Measurements from ENCODE around the gene DPP4. TPM values are rescaled to one million over a fixed set of nuclear protein-coding genes. Genes with fewer than 3 reads are reported as not detected.
A peak's percentile ranks its signal among the peaks of the same experiment; 100 is the strongest.

Gene DPP4
- total and polyA plus RNA-seq, 8 donors, result 0.15 to 30.1 (median 2.4) TPM

DNA sequence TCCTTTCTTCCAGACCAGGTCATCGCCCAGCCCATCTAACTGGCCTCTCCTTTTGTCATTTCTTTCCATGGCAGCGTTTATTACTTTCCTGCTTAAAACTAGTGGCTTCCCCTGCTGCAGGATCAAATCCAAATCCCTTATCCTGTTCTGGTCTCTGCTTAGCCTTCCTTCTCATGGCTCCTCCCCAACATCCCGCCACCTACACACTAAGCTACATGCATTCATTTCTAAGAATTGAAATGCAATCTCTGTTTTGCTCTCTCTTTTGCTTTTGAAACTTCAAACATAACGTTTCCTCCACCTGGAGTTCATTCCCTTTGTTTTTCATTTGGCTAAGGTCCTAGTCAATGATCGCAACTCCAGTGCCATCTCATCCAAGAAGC is 18.0 kb upstream of the DPP4 start:
- 66 to 72% (median 69%) methylated on average over 5 of the region's 5 CpGs for WGBS, 5 donors
- no peak overlapping the region for H3K27ac ChIP-seq

DNA sequence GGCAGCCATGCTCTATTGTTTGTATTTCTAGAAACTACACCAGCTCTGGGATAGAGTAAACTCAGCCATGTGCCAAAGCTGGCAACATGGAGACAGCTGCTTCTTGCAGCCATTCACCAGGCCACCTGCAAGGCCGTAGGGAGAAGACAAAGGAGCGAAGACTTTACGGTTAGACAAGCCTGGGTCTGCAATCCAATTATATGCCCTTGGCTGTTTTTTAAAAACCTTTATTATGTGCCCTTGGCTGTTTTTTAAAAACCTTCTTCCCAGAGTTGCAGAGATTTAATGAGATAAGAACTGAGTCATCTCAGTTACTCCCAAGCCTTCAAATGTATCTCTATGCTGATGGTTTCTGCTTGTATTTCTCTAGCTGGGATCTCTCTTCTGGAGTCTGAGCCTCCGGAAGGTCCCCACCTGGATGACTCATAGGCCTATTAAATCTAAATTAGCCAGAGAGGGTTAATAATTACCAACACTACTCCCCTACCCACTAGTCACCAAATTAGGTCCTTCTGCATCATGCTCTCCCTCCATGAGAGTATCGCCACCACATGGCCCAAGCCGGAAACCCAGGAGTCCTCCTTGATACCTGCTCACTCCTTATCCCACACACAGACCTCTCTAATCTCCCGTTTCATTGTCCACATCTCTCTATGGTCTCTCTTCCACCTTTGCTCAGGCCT is 17.5 kb upstream of the DPP4 start:
- TF ChIP-seq POLR2A (IDR thresholded peaks at IDR 0.05) (no peak), EP300 (IDR thresholded peaks at IDR 0.05) (no peak), POLR2AphosphoS5 (IDR thresholded peaks at IDR 0.05) (no peak)
- TF ChIP-seq, protein P1, sequence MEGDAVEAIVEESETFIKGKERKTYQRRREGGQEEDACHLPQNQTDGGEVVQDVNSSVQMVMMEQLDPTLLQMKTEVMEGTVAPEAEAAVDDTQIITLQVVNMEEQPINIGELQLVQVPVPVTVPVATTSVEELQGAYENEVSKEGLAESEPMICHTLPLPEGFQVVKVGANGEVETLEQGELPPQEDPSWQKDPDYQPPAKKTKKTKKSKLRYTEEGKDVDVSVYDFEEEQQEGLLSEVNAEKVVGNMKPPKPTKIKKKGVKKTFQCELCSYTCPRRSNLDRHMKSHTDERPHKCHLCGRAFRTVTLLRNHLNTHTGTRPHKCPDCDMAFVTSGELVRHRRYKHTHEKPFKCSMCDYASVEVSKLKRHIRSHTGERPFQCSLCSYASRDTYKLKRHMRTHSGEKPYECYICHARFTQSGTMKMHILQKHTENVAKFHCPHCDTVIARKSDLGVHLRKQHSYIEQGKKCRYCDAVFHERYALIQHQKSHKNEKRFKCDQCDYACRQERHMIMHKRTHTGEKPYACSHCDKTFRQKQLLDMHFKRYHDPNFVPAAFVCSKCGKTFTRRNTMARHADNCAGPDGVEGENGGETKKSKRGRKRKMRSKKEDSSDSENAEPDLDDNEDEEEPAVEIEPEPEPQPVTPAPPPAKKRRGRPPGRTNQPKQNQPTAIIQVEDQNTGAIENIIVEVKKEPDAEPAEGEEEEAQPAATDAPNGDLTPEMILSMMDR (IDR thresholded peaks at IDR 0.05), result no peak
- Histone ChIP-seq H3K4me1 (peaks cover 0 to 19% (median 0%) of the 10 kb centered on the region in 4 donors), H3K4me3 (no peak overlapping the region), H3K9me3 (no peaks in the 10 kb centered on the region), H3K36me3 (no peaks in the 10 kb centered on the region), H3K27me3 (no peaks in the 10 kb centered on the region), H3K27ac (no peak overlapping the region)
- intact Hi-C loops (cut with DNase I; ENCODE audit: low total_unique reads), result no loop called here
- peak in 1 of 2 donors; percentile 47 for DNase-seq
- 64 to 82% (median 77%) methylated on average over 7 of the region's 7 CpGs for WGBS, 5 donors

More for the DNA sequence above, 18.0 kb upstream of the DPP4 start:
- Histone ChIP-seq H3K36me3 (no peaks in the 10 kb centered on the region), H3K4me3 (no peak overlapping the region), H3K4me1 (peaks cover 0 to 19% (median 0%) of the 10 kb centered on the region in 4 donors), H3K9me3 (no peaks in the 10 kb centered on the region), H3K27me3 (no peaks in the 10 kb centered on the region)
- TF ChIP-seq, protein P1 (IDR thresholded peaks at IDR 0.05), result no peak
- TF ChIP-seq EP300 (IDR thresholded peaks at IDR 0.05) (no peak), POLR2AphosphoS5 (IDR thresholded peaks at IDR 0.05) (no peak), POLR2A (IDR thresholded peaks at IDR 0.05) (no peak)
- no peak for DNase-seq
- intact Hi-C loops (cut with DNase I; ENCODE audit: low total_unique reads), result no loop called here

DNA sequence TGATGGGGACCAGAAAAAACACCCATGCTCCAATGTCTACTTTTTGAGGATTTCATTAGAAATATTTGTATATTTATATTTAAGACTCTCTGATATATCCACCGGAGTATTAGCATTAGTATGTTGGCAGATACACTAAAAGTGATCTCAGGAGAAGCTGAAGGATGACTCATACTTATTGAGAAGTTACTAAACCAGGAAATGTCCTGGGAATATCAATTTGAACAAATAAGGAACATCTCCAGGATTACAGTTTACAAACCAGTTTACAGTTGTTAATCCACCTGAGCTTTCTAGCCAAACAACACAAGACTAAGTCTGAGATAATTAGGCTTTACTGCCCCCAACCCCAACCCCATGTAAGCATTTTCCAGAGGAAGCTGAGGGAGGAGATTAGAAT is 16.1 kb upstream of the DPP4 start:
- DNase-seq, result no peak
- Histone ChIP-seq H3K4me1 (peaks cover 0 to 19% (median 0%) of the 10 kb centered on the region in 4 donors), H3K27ac (no peak overlapping the region), H3K36me3 (no peaks in the 10 kb centered on the region), H3K9me3 (no peaks in the 10 kb centered on the region), H3K4me3 (no peak overlapping the region), H3K27me3 (no peaks in the 10 kb centered on the region)
- TF ChIP-seq POLR2AphosphoS5 (IDR thresholded peaks at IDR 0.05) (no peak), POLR2A (IDR thresholded peaks at IDR 0.05) (no peak), EP300 (IDR thresholded peaks at IDR 0.05) (no peak)
- TF ChIP-seq, protein P1 (IDR thresholded peaks at IDR 0.05), result no peak
- 40 to 60% (median 51%) methylated on average over 1 of the region's 1 CpG for WGBS, 5 donors
- intact Hi-C loops (cut with DNase I; ENCODE audit: low total_unique reads), result no loop called here

DNA sequence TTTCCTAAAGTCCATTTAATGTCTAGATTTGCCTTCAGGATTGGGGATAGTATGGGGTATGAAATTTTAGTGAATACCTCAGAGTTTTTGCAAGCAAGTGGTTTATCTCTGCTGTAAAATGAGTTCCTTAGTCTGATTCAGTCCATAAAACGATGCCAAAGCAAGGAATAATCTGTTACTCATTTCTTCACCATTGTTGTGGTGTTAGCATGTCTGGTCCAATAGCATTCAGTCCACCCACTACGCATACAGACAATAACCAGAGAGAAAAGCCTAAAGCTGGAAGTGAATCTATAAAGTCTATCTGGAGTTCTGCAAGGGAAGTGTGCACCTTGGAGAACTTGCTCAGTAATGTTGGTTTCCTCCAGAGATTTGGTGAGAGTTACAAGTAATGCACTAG is 12.9 kb upstream of the DPP4 start:
- TF ChIP-seq, protein P1 (IDR thresholded peaks at IDR 0.05), result no peak
- TF ChIP-seq POLR2AphosphoS5 (IDR thresholded peaks at IDR 0.05) (no peak), EP300 (IDR thresholded peaks at IDR 0.05) (no peak), POLR2A (IDR thresholded peaks at IDR 0.05) (no peak)
- 89 to 94% (median 89%) methylated on average over 2 of the region's 2 CpGs for WGBS, 5 donors
- DNase-seq, result no peak

More for the DNA sequence above, 12.9 kb upstream of the DPP4 start:
- no peaks in the 10 kb centered on the region for H3K36me3 ChIP-seq
- intact Hi-C loops (cut with DNase I; ENCODE audit: low total_unique reads), result no loop called here
- no peak overlapping the region for H3K27ac ChIP-seq
- H3K27me3 ChIP-seq, result no peaks in the 10 kb centered on the region
- peaks cover 0 to 8% (median 0%) of the 10 kb centered on the region in 4 donors for H3K4me1 ChIP-seq
- no peak overlapping the region for H3K4me3 ChIP-seq
- H3K9me3 ChIP-seq, result no peaks in the 10 kb centered on the region
